Subcutaneous abdominal adipose tissue (tissue), 5 donors: ENCODE measurements around the gene NCK1.

ENCODE experiments used
- H3K27ac ChIP-seq: one replicate; pipeline ENCODE4 v1.7.0; 2013; ENCODE audit warnings: low read depth, mild to moderate bottlenecking, inconsistent platforms, low read length, moderate library complexity
- H3K27me3 ChIP-seq, 5 donors: one replicate each; pipeline ENCODE4 v1.7.0; 2013; ENCODE audit warnings: low read length in 5 of 5, inconsistent platforms in 1 of 5; ENCODE audit not compliant: control insufficient read depth in 5 of 5, insufficient read depth in 4 of 5
- H3K36me3 ChIP-seq, 5 donors: one replicate each; pipeline ENCODE4 v1.7.0; 2013; ENCODE audit warnings: low read length in 5 of 5; ENCODE audit not compliant: control insufficient read depth in 5 of 5, insufficient read depth in 5 of 5
- H3K4me1 ChIP-seq, 5 donors: one replicate each; pipeline ENCODE4 v1.7.0; 2013; ENCODE audit warnings: low read length in 5 of 5, mild to moderate bottlenecking in 3 of 5, moderate library complexity in 1 of 5; ENCODE audit not compliant: control insufficient read depth in 5 of 5, insufficient read depth in 5 of 5
- H3K4me3 ChIP-seq, 5 donors: one replicate each; pipeline ENCODE4 v1.7.0; 2013; ENCODE audit warnings: low read length in 5 of 5, low read depth in 1 of 5
- H3K9ac ChIP-seq, 5 donors: one replicate each; pipeline ENCODE4 v1.7.0; 2013; ENCODE audit warnings: low read length in 5 of 5, mild to moderate bottlenecking in 4 of 5, moderate library complexity in 3 of 5
- H3K9me3 ChIP-seq, 5 donors: one replicate each; pipeline ENCODE4 v1.7.0; 2013; ENCODE audit warnings: low read length in 5 of 5; ENCODE audit not compliant: control insufficient read depth in 5 of 5
- donor health status: healthy.
- donor health status: healthy.
- donor health status: healthy.
- donor health status: healthy.
- donor health status: healthy.

NCK1 gene

GRCh38 chr3:136835813-136836510 lies 26.0 kb upstream of the NCK1 start:
- H3K9me3 ChIP-seq, result no peaks in the 10 kb centered on the region
- H3K36me3 ChIP-seq, result peaks cover 0 to 3% (median 2%) of the 10 kb centered on the region in 5 donors
- H3K4me1 ChIP-seq, result peaks cover 0 to 29% (median 26%) of the 10 kb centered on the region in 5 donors
- H3K27ac ChIP-seq, result peak overlapping the region; percentile 22
- no peak overlapping the region for H3K4me3 ChIP-seq
- no peaks in the 10 kb centered on the region for H3K27me3 ChIP-seq
- no peak overlapping the region for H3K9ac ChIP-seq

DNA sequence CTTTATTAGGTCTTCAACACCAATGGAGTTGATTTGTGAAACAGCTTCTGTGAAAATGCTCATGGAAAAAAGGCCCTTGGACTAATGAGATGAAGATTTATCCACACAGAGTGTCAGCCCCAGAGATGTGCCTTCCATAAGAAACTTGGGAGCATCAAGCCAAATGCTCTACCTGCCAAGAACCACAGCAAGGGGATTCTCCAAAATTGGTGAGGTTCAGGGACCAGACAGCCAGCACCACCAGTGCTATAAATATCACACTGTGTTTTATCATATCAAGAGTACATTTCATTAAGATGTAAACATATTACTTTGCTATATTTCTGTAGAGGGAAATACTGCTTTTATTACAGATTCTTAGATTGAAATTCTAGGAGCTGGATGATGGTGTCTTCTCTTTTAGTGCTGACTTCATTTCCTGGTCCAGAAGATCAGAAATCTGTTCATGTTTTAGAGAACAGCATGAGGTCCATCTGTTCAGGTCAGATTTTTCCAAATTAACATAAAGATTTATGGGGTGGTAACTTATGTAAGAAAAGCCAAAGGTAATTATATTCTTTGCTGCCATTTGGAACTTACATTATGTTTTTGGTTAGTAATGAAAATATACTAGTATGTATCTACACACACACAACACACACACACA lies 25.4 kb upstream of the NCK1 start:
- peaks cover 0 to 3% (median 2%) of the 10 kb centered on the region in 5 donors for H3K36me3 ChIP-seq
- H3K27ac ChIP-seq, result peak overlapping the region; percentile 22
- no peaks in the 10 kb centered on the region for H3K9me3 ChIP-seq
- H3K9ac ChIP-seq, result no peak overlapping the region
- H3K4me1 ChIP-seq, result peaks cover 0 to 29% (median 26%) of the 10 kb centered on the region in 5 donors
- H3K4me3 ChIP-seq, result no peak overlapping the region
- H3K27me3 ChIP-seq, result no peaks in the 10 kb centered on the region

- Histone ChIP-seq H3K4me3 (no peak overlapping the region), H3K27ac (peak overlapping the region; percentile 59), H3K9ac (peak overlapping the region in 1 of 5 donors; percentile 1), H3K36me3 (peaks cover 0 to 3% (median 2%) of the 10 kb centered on the region in 5 donors), H3K9me3 (no peaks in the 10 kb centered on the region), H3K4me1 (peaks cover 0 to 29% (median 26%) of the 10 kb centered on the region in 5 donors), H3K27me3 (no peaks in the 10 kb centered on the region)
Measured at GRCh38 chr3:136838641-136839555, 23.1 kb upstream of the NCK1 start.

- no peaks in the 10 kb centered on the region for H3K27me3 ChIP-seq
- peak overlapping the region; percentile 31 for H3K27ac ChIP-seq
- H3K4me3 ChIP-seq, result no peak overlapping the region
- no peaks in the 10 kb centered on the region for H3K9me3 ChIP-seq
- H3K4me1 ChIP-seq, result peaks cover 0 to 29% (median 26%) of the 10 kb centered on the region in 5 donors
- H3K9ac ChIP-seq, result peak overlapping the region in 1 of 5 donors; percentile 1
- peaks cover 0 to 6% (median 2%) of the 10 kb centered on the region in 5 donors for H3K36me3 ChIP-seq
Measured at GRCh38 chr3:136839556-136839931, 22.5 kb upstream of the NCK1 start.

DNA sequence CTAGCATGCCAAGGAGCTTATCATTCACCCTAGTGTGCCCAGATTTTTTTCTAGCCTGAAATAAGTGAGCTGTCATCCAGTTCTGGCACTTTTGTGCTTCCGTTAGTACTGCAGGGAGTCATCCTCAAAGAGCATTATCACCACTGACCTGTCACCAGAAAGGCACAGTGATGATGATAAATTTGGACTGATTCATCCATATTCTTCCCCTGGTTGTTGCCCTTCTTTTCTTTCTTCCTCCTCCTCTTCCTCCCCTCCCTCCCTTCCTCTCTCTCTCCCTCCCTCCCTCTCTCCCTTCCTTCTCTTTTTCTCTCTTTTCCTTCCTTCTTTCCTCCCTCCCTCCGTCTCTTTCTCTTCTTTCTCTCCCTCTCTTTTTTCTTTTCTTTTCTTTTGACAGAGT lies 21.8 kb upstream of the NCK1 start:
- H3K4me3 ChIP-seq, result no peak overlapping the region
- H3K9ac ChIP-seq, result no peak overlapping the region
- H3K36me3 ChIP-seq, result peaks cover 0 to 7% (median 2%) of the 10 kb centered on the region in 5 donors
- H3K27ac ChIP-seq, result no peak overlapping the region
- peaks cover 0 to 29% (median 25%) of the 10 kb centered on the region in 5 donors for H3K4me1 ChIP-seq
- no peaks in the 10 kb centered on the region for H3K27me3 ChIP-seq
- no peaks in the 10 kb centered on the region for H3K9me3 ChIP-seq

DNA sequence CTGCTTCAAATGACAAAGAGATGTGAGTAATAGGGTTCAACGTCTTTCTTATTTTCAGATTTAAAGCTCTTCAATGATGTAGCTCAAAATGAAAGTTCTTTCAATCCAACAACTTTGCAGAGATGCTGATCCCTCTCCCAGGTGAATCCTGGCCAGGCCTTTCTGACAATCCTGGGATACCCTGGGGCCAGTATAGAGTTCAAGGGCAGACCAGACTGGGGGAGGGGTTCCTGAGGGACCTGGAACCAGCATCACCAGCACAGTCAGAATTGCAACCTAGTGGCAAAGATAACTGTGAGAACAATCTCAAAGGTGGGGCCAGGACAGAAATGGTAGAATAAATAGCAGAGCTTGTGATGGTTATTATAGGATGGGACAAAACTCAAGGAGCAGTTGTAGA lies 19.7 kb upstream of the NCK1 start:
- no peaks in the 10 kb centered on the region for H3K27me3 ChIP-seq
- H3K36me3 ChIP-seq, result peaks cover 0 to 7% (median 2%) of the 10 kb centered on the region in 5 donors
- no peaks in the 10 kb centered on the region for H3K9me3 ChIP-seq
- no peak overlapping the region for H3K27ac ChIP-seq
- H3K4me1 ChIP-seq, result peaks cover 0 to 25% (median 19%) of the 10 kb centered on the region in 5 donors
- H3K9ac ChIP-seq, result no peak overlapping the region
- no peak overlapping the region for H3K4me3 ChIP-seq

DNA sequence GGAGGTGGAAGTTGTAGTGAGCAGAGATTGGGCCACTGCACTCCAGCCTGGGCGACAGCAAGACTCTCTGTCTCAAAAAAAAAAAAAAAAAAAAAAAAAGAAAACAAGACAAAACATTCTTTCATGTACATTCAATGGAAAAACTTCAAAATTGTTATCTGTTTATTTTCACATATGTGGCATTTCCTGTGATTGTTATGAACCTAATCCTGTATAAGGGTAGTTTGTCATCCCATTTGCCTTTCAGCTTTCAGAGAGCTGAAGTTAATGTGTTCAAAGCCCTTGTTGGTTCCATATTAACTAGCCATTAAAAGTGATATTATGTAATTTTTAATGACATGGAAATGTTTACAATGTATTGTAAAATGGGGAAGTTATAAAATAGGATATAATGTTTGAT lies 17.3 kb upstream of the NCK1 start:
- H3K36me3 ChIP-seq, result peaks cover 0 to 3% (median 0%) of the 10 kb centered on the region in 5 donors
- H3K4me3 ChIP-seq, result no peak overlapping the region
- no peaks in the 10 kb centered on the region for H3K27me3 ChIP-seq
- H3K27ac ChIP-seq, result peak overlapping the region; percentile 13
- H3K9me3 ChIP-seq, result no peaks in the 10 kb centered on the region
- H3K9ac ChIP-seq, result no peak overlapping the region
- peaks cover 0 to 19% (median 8%) of the 10 kb centered on the region in 5 donors for H3K4me1 ChIP-seq

GRCh38 chr3:136852180-136852579 lies 9.8 kb upstream of the NCK1 start:
- no peak overlapping the region for H3K4me3 ChIP-seq
- H3K27me3 ChIP-seq, result no peaks in the 10 kb centered on the region
- no peaks in the 10 kb centered on the region for H3K9me3 ChIP-seq
- peak overlapping the region; percentile 88 for H3K27ac ChIP-seq
- peaks cover 2 to 40% (median 29%) of the 10 kb centered on the region in 5 donors for H3K4me1 ChIP-seq
- peaks cover 4 to 9% (median 7%) of the 10 kb centered on the region in 5 donors for H3K36me3 ChIP-seq
- no peak overlapping the region for H3K9ac ChIP-seq

- Histone ChIP-seq H3K9ac (no peak overlapping the region), H3K36me3 (peaks cover 4 to 9% (median 7%) of the 10 kb centered on the region in 5 donors), H3K4me1 (peaks cover 2 to 55% (median 43%) of the 10 kb centered on the region in 5 donors), H3K4me3 (no peak overlapping the region), H3K27me3 (no peaks in the 10 kb centered on the region), H3K27ac (no peak overlapping the region), H3K9me3 (no peaks in the 10 kb centered on the region)
Measured at GRCh38 chr3:136856665-136857064, 5.3 kb upstream of the NCK1 start.
